ENCODE measurements around the gene KIAA1671.

GRCh38 chr22:25112538-25113253 lies 160.2 kb downstream of the KIAA1671 start:
- TF ChIP-seq CTCF (IDR thresholded peaks at IDR 0.05) = no peak
- no peak for TF ChIP-seq EZH2 (IDR thresholded peaks at IDR 0.05; ENCODE audit: borderline replicate concordance, insufficient read depth, low read depth, low read length, poor library complexity, severe bottlenecking)
